Renal cortex interstitium (tissue), 11 donors: ENCODE measurements around the gene ADAP2. TPM values are rescaled to one million over a fixed set of nuclear protein-coding genes. Genes with fewer than 3 reads are reported as not detected.

Experiments used
- DNase-seq, 11 donors: peaks; one replicate each; pipeline ENCODE4 v3.0.0-alpha.2; 2013; ENCODE audit warnings: low read depth in 9 of 11, low spot score in 4 of 11; ENCODE audit errors: extremely low read depth in 1 of 11
- polyA plus RNA-seq, 3 donors: library from polyadenylated mRNA; unstranded; fragments of 120-200 nt; gene quantifications; one replicate each; pipeline ENCODE4 v1.2.1, GENCODE V29; 2013; ENCODE audit not compliant: insufficient read length in 3 of 3

Gene ADAP2
- polyA plus RNA-seq, 3 donors: 2.2 to 4.6 (median 4.0) TPM

DNA sequence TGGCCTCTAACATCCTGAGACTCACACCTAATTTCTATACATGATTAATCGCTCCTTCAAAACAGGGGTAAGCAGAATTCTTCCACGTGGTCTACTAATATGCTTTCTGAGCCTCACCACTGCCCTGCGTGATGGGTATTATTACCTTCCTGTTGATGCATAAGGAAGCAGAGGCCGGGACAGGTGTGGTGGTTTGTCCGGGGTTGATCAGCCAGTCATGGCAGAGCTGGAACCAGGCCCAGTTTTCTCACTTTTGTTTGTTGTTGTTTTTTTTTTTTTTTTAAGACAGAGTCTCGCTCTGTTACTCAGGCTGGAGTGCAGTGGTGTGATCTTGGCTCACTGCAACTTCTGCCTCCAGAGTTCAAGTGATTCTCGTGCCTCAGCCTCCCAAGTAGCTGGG, 80.3 kb downstream of the ADAP2 start:
- no peak for DNase-seq

DNA sequence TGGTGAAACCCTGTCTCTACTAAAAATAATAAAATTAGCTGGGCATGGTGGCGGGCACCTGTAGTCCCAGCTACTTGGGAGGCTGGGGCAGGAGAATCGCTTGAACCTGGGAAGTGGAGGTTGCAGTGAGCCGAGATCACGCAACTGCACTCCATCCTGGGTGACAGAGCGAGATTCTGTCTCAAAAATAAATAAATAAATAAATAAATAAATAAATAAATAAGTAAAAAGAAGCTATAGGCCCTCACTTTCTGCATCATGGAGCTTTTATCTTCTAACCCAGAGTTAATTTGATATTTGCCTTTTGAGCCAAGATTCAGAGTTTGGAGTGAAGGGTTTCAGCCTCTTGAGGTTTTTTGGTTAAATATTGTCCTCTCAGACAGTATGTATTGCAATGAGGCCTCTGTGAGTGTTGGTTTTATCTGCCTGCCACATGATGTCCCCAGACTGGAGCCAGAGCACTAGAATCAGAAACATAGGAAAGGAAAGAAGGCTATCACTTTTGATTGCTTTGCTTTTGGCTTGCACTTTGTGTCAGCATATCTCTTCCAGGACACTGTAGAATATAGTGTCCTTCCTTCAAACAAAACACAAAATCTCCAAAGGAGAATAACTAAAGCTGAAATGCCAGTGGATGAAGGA, 81.6 kb downstream of the ADAP2 start:
- DNase-seq: no peak

DNA sequence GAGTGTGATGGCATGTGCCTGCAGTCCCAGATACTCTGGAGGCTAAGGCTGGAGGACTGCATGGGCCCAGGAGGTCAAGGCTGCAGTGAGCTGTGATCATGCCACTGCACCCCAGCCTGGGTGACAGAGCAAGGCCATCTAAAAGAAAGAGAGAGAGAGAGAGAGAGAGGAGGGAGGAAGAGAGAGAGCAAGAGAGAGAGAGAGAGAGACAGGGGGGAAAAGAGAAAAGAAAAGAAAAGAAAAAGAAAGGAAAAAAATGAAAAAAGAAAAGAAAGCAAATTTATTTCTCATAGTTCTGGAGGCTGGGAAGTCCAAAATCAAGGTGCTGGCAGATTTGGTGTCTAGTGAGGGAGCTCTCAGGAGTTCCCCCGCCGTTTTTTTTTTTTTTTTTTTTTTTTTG, 82.4 kb downstream of the ADAP2 start:
- DNase-seq: no peak

DNA sequence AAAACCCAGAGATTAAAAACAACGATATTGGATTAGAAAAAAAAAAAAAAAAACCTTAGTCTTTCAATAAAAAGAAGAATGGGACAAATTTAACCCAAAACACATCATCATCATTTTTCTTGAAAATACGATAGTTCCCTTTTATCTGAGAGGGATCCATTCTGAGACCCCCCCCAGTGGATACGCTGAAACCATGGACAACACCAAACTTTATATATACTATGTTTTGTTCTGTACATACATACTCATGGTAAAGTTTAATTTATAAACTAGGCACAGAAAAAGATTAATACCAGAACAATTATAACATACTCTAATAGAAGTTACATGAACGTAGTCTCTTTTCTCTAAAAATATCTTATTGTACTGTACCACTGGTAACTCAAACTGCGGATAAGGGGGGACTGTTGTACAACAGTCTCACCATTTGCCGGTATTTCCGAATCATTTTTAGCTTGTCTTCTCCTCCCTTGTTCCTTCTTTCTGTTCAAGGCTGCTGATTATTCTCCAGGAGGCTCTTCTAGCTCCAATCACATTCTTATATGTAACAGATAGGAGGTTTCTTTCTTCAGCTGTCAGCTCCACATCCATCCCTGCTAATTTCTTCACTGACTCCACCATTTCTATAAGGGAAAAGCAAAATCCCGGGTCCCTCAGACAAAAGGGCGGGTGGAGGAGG, 86.1 kb downstream of the ADAP2 start:
- DNase-seq: peak in 1 of 11 donors; percentile 41

DNA sequence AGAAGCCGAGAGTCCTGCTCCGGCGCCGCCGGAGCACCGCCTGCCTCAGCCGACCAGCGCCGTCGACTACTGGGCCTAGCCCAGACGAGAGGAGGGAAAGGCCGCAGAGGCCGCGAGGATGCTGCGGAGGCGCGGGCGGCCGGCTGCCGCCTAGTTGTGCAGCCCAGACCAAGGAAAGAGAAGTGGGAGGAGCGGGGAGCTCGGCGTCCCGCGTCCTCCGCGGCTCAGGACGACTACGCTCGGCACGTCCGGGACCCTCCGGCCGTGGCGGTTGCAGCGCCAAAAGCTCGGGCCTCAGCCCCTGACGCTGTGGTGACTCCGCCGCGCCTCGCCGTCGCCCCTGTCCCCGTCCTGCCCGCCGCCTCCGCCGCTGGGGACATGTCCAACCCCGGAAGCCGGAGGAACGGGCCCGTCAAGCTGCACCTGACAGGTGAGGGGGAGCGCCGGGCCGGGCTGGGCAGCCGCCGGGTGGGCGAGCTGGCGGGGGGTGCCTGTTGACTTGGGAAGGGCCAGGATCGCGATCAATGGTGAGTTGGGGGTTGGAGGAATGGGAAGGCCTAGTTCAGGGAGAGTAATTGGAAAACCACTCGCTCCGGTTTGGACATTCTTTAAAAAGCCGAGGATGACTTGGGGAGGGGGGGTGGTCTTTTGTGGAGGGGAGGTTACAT, 86.8 kb downstream of the ADAP2 start:
- peak; percentile 23 to 60 (median 43) for DNase-seq

Other genes starting within 250 kb of the ADAP2 start
- gene CRLF3, start 97.3 kb upstream of the ADAP2 start, polyA plus RNA-seq: 10 to 100 TPM; 15.5 to 27.1 (median 17.1) TPM
- 1 to 10 TPM; 6.6 to 8.5 (median 8.4) TPM for gene ATAD5, start 90.0 kb upstream of the ADAP2 start, polyA plus RNA-seq
- 10 to 100 TPM; 20.4 to 26.5 (median 22.9) TPM for gene TEFM, start 15.7 kb upstream of the ADAP2 start, polyA plus RNA-seq
- gene RNF135, start 49.1 kb downstream of the ADAP2 start, polyA plus RNA-seq: 10 to 100 TPM; 17.7 to 19.3 (median 17.8) TPM
- 10 to 100 TPM; 41.4 to 49.1 (median 44.4) TPM for gene NF1, start 173.0 kb downstream of the ADAP2 start, polyA plus RNA-seq